Dendritic cell treated with granulocyte-macrophage colony-stimulating factor and Interleukin-4, amounts not matched to agents 40 ng/mL and 50 ng/mL, for 4 days (primary cell): ENCODE measurements around the gene MAST4.

Source experiments
- H3K27ac Mint-ChIP-seq: one replicate; pipeline ENCODE4 v1.8.0; 2022; ENCODE audit warnings: mild to moderate bottlenecking, mixed read lengths
- H3K27me3 Mint-ChIP-seq: one replicate; pipeline ENCODE4 v1.8.0; 2022; ENCODE audit warnings: mild to moderate bottlenecking, mixed read lengths
- H3K36me3 Mint-ChIP-seq: one replicate; pipeline ENCODE4 v1.8.0; 2022; ENCODE audit warnings: low read depth, mixed read lengths
- H3K4me1 Mint-ChIP-seq: one replicate; pipeline ENCODE4 v1.8.0; 2022; ENCODE audit warnings: low read depth, mixed read lengths
- H3K4me3 Mint-ChIP-seq: one replicate; pipeline ENCODE4 v1.8.0; 2022; ENCODE audit warnings: mild to moderate bottlenecking, moderate library complexity, mixed read lengths
- H3K9me3 Mint-ChIP-seq: one replicate; pipeline ENCODE4 v1.8.0; 2022; ENCODE audit warnings: mixed read lengths
- intact Hi-C: fragments of 100-400 bp; cut with micrococcal nuclease; formaldehyde crosslinking; loops from one replicate; pipeline ENCODE4 v1.15.0; 2022

The MAST4 gene

DNA sequence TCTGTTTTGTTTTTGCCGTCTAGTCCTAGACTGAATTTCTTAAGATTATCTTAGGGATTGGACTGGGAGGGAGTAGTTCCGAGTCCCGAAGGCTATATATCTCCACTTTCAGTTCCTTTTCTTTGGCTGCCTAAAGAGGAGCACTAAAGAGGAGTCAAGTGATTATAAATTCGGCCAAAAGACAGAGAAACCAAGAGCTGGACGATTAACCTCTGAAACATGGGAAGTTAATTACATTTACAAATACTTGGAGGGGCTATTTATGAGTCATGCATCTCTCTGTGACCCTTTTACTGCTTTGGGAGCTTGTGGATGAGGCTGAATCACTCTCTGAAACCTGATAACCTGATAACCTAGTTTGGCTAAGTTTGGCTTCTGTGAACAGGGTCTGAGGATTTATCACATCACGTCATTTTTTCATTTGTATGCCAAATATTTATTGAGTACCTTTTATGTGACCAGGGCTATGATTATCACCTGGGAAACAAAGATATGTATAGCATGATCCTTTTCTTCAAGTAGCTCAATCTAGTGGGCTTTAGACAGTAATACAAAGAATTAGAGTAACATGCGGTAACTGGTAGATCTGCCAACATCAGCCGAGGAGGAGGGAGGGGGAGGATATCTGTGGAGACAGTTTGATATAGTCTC lies 419.5 kb downstream of the MAST4 start:
- Mint-ChIP-seq H3K27me3 (no peaks in the 10 kb centered on the region), H3K4me3 (no peak overlapping the region), H3K36me3 (no peaks in the 10 kb centered on the region), H3K9me3 (no peaks in the 10 kb centered on the region), H3K27ac (no peak overlapping the region), H3K4me1 (peaks cover 8% of the 10 kb centered on the region)
- intact Hi-C loops, result no loop called here

- Mint-ChIP-seq H3K27me3 (no peaks in the 10 kb centered on the region), H3K36me3 (no peaks in the 10 kb centered on the region), H3K9me3 (no peaks in the 10 kb centered on the region), H3K4me3 (no peak overlapping the region), H3K4me1 (no peaks in the 10 kb centered on the region), H3K27ac (no peak overlapping the region)
- intact Hi-C loops, result no loop called here
These were observed 423.1 kb downstream of the MAST4 start for GRCh38 chr5:67019065-67019845.

GRCh38 chr5:67020096-67020615 lies 424.0 kb downstream of the MAST4 start:
- no peak overlapping the region for H3K4me3 Mint-ChIP-seq
- no peaks in the 10 kb centered on the region for H3K27me3 Mint-ChIP-seq
- no peak overlapping the region for H3K27ac Mint-ChIP-seq
- no peaks in the 10 kb centered on the region for H3K9me3 Mint-ChIP-seq
- H3K4me1 Mint-ChIP-seq, result no peaks in the 10 kb centered on the region
- no peaks in the 10 kb centered on the region for H3K36me3 Mint-ChIP-seq
- intact Hi-C loops, result no loop called here

DNA sequence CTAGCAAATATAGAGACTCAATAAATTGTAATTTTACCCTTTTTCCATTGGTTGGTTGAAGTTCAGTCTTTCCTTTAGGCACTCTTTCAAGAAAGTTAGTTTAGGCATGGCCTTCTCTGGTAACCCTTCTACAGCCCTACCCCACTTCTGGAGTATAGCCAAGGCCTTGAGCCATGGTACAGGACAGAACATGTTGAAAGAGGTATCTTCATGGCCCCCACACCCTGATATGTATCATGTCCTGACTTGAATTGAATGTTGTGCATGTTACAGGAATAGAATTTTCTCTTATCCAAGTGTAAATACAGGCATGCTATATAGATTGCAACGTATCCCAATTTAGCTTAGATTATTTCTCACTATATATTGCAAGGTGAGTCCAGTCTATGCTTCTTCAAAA lies 424.8 kb downstream of the MAST4 start:
- no peak overlapping the region for H3K4me3 Mint-ChIP-seq
- H3K27ac Mint-ChIP-seq, result no peak overlapping the region
- H3K27me3 Mint-ChIP-seq, result no peaks in the 10 kb centered on the region
- no peaks in the 10 kb centered on the region for H3K36me3 Mint-ChIP-seq
- H3K4me1 Mint-ChIP-seq, result no peaks in the 10 kb centered on the region
- intact Hi-C loops, result no loop called here
- no peaks in the 10 kb centered on the region for H3K9me3 Mint-ChIP-seq

GRCh38 chr5:67021521-67021920 lies 425.3 kb downstream of the MAST4 start:
- Mint-ChIP-seq H3K4me1 (no peaks in the 10 kb centered on the region), H3K27me3 (no peaks in the 10 kb centered on the region), H3K9me3 (no peaks in the 10 kb centered on the region), H3K36me3 (no peaks in the 10 kb centered on the region), H3K27ac (no peak overlapping the region), H3K4me3 (no peak overlapping the region)
- intact Hi-C loops, result no loop called here

- no peak overlapping the region for H3K27ac Mint-ChIP-seq
These were observed 425.8 kb downstream of the MAST4 start for GRCh38 chr5:67021962-67022361.

GRCh38 chr5:67025457-67025856 lies 429.3 kb downstream of the MAST4 start:
- no peaks in the 10 kb centered on the region for H3K9me3 Mint-ChIP-seq
- H3K4me3 Mint-ChIP-seq, result no peak overlapping the region
- no peak overlapping the region for H3K27ac Mint-ChIP-seq
- H3K4me1 Mint-ChIP-seq, result peaks cover 8% of the 10 kb centered on the region
- H3K27me3 Mint-ChIP-seq, result no peaks in the 10 kb centered on the region
- H3K36me3 Mint-ChIP-seq, result no peaks in the 10 kb centered on the region
- intact Hi-C loops, result no loop called here

More at GRCh38 chr5:67021962-67022361, 425.8 kb downstream of the MAST4 start:
- no peak overlapping the region for H3K4me3 Mint-ChIP-seq
- no peaks in the 10 kb centered on the region for H3K9me3 Mint-ChIP-seq
- H3K4me1 Mint-ChIP-seq, result no peaks in the 10 kb centered on the region
- intact Hi-C loops, result no loop called here
- H3K36me3 Mint-ChIP-seq, result no peaks in the 10 kb centered on the region
- H3K27me3 Mint-ChIP-seq, result no peaks in the 10 kb centered on the region

GRCh38 chr5:67026278-67026677 lies 430.1 kb downstream of the MAST4 start:
- peaks cover 8% of the 10 kb centered on the region for H3K4me1 Mint-ChIP-seq

DNA sequence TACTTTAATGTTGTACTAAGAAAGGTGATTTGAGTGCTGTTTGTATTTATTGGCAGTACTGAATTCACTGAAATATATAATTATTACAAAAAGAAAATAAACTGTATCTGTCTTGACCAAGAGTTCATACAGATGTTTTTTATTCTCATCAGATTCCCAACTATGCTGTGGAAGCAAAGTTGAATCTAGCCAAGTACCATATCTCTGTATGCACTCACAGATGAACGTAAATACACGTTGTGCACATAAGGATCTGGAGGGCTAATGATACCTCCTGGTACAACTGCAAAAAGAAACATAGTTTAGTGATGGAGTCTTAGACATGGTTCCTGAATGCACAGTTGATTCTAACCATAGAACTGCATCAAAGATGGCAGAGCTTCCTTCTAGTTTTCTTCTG lies 431.0 kb downstream of the MAST4 start:
- no peaks in the 10 kb centered on the region for H3K36me3 Mint-ChIP-seq
- H3K9me3 Mint-ChIP-seq, result no peaks in the 10 kb centered on the region
- H3K27ac Mint-ChIP-seq, result no peak overlapping the region
- H3K4me1 Mint-ChIP-seq, result peaks cover 8% of the 10 kb centered on the region
- H3K27me3 Mint-ChIP-seq, result no peaks in the 10 kb centered on the region
- H3K4me3 Mint-ChIP-seq, result no peak overlapping the region
- intact Hi-C loops, result no loop called here

More at GRCh38 chr5:67026278-67026677, 430.1 kb downstream of the MAST4 start:
- Mint-ChIP-seq H3K9me3 (no peaks in the 10 kb centered on the region), H3K4me3 (no peak overlapping the region), H3K27me3 (no peaks in the 10 kb centered on the region), H3K36me3 (no peaks in the 10 kb centered on the region), H3K27ac (no peak overlapping the region)
- intact Hi-C loops, result no loop called here

GRCh38 chr5:67028371-67028770 lies 432.2 kb downstream of the MAST4 start:
- intact Hi-C loops, result no loop called here
- Mint-ChIP-seq H3K27me3 (no peaks in the 10 kb centered on the region), H3K36me3 (no peaks in the 10 kb centered on the region), H3K4me1 (peaks cover 9% of the 10 kb centered on the region), H3K4me3 (no peak overlapping the region), H3K27ac (no peak overlapping the region), H3K9me3 (no peaks in the 10 kb centered on the region)

- H3K27me3 Mint-ChIP-seq, result no peaks in the 10 kb centered on the region
- peaks cover 14% of the 10 kb centered on the region for H3K4me1 Mint-ChIP-seq
- H3K9me3 Mint-ChIP-seq, result no peaks in the 10 kb centered on the region
- H3K36me3 Mint-ChIP-seq, result no peaks in the 10 kb centered on the region
- no peak overlapping the region for H3K27ac Mint-ChIP-seq
- intact Hi-C loops, result no loop called here
- H3K4me3 Mint-ChIP-seq, result no peak overlapping the region
These were observed 432.7 kb downstream of the MAST4 start for GRCh38 chr5:67028941-67029340.

DNA sequence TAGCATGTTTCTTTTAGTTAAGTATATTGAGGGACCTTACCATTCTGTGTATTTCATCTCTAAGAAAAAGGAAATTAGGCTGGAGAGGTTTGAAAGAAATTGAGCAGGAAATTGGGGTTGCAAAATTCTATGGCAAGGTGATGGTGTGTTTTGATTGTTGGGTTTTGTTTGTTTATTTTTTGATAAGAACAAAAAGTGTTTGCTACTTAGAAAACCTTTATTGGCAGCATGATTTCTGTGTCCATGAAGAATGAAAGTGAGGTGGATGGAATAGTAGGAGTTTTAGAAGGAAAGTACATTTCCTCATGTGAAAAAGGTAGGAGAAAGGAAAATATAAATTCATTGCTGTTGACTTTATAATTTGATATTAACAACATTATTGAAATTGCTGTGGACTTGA lies 433.3 kb downstream of the MAST4 start:
- no peaks in the 10 kb centered on the region for H3K27me3 Mint-ChIP-seq
- H3K4me3 Mint-ChIP-seq, result no peak overlapping the region
- no peak overlapping the region for H3K27ac Mint-ChIP-seq
- intact Hi-C loops, result no loop called here
- H3K4me1 Mint-ChIP-seq, result peaks cover 20% of the 10 kb centered on the region
- no peaks in the 10 kb centered on the region for H3K36me3 Mint-ChIP-seq
- no peaks in the 10 kb centered on the region for H3K9me3 Mint-ChIP-seq

DNA sequence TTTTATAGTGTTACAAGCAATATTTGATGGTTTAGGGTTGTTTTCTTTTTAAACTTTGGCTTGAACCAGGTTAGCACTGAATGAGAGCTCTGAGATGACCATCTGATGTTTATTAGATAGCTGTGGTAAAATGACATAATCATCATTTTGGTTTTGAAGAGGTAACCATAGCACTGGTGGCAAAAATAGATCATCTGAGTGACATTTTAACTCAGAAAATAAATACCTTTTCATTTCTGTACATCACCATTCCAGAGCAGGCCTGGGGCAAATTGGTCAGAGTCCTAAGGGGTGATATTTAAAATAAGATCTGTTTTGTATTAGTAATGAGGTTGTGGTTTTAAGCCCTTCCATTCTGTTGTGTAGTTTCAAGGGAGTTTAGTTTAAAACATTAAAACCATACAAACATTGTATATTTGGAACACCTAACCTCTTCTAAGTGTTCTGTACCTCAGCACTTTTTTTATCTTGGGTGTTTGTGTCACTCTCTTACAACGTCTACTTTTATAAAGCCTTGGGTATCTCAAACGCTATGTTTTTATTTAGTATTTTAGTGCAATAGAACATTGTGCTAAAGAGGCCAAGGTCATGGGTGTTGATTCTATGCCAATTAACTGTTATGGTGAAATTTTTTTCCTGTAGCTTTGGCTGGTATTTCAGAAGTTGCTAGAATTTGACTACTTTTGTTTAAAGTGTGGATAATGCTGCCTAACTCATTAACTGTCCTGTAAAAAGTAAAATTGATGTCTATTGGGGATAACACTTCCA lies 434.3 kb downstream of the MAST4 start:
- Mint-ChIP-seq H3K4me3 (no peak overlapping the region), H3K27ac (no peak overlapping the region), H3K9me3 (no peaks in the 10 kb centered on the region), H3K27me3 (no peaks in the 10 kb centered on the region), H3K36me3 (no peaks in the 10 kb centered on the region), H3K4me1 (peaks cover 28% of the 10 kb centered on the region)
- intact Hi-C loops, result no loop called here

DNA sequence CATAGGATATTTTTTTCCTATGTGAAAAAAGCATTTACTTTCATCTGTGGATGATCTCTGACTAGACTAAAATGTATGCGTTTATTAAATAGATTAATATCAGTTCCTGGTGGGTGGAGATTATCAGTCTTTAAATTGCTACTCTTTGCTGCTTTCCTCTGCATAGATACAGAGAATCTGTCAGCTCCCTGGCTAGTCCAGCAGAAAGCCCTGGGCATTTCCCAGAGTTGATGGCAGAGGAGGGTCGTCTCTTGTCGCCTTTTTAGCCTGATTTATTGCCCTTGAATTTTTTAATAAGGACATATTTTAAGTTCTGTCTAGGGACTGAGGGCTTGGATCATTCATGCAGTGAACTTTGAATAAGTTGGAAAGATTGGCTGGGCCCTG lies 434.9 kb downstream of the MAST4 start:
- Mint-ChIP-seq H3K9me3 (no peaks in the 10 kb centered on the region), H3K27ac (no peak overlapping the region), H3K4me1 (peaks cover 32% of the 10 kb centered on the region), H3K4me3 (no peak overlapping the region), H3K36me3 (no peaks in the 10 kb centered on the region), H3K27me3 (no peaks in the 10 kb centered on the region)
- intact Hi-C loops, result no loop called here
